ENCODE data around the gene MAK. TPM values are rescaled to one million over a fixed set of nuclear protein-coding genes. Genes with fewer than 3 reads are reported as not detected.
"Not testable (repeated sequence)": the region's sequence is repeated elsewhere in the genome, so short reads cannot be mapped to it uniquely, and the experiment has no call there.

MAK gene
- total RNA-seq, 2 experiments from 2014 or later: 0.27 to 0.32 TPM

DNA sequence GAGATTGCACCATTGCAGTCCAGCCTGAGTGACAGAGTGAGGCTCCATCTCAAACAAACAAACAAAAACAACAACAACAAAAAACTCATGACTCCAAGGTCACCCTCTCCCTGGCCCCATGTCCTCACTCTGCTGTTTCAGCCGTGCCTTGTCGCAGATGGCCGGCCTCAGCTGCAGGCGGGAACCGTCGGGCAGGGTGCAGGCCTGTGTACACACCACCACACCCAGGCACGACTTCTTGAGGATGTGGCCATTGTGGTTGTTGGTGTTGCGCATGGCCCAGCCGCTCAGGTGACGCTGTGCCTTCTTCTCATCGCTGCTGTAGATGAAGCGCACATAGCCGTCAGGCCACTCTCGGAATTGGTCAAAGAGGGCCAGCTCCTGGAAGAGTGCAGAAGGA, 38.7 kb upstream of the MAK start:
- CTCF ChIA-PET: no interaction called here
- H3K36me3 Mint-ChIP-seq (ENCODE audit: low read depth): no peaks in the 10 kb centered on the region
- no peak overlapping the region for H3K27ac Mint-ChIP-seq
- TF ChIP-seq CTCF (IDR thresholded peaks at IDR 0.05): no peak
- POLR2A ChIA-PET: interaction anchor here (0.7 kb wide), 1 partner anchor 468 kb away, joined by 3 read pairs; no protein-coding TSS in a partner anchor
- DNase-seq: no peak
- intact Hi-C loops (cut with micrococcal nuclease): no loop called here
- no peaks in the 10 kb centered on the region for H3K9me3 Mint-ChIP-seq
- H3K27me3 Mint-ChIP-seq: peaks cover 25% of the 10 kb centered on the region
- H3K4me3 Mint-ChIP-seq: no peak overlapping the region
- peaks cover 2% of the 10 kb centered on the region for H3K4me1 Mint-ChIP-seq (ENCODE audit: low read depth)
- no peak for ATAC-seq

DNA sequence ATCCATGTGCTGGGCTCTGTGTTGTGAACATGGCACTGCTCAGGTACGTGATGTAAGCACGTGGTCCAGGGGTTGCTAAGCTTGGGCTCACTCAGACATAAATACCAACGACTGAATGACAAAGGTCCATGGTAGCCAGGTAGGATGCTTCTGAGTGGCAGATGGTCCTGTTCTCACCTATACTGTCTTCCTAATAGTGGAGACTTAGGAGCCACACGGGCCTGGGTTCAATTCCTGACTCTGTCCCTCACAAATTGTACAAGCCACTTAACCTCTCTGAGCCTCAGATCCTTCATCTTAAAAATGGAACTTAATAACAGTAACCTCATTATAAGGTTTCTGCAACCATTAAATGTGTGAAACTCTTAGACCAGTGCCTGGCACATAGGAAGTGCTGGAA, 36.7 kb upstream of the MAK start:
- Mint-ChIP-seq H3K27ac (no peak overlapping the region), H3K9me3 (no peaks in the 10 kb centered on the region), H3K4me1 (ENCODE audit: low read depth) (no peaks in the 10 kb centered on the region), H3K4me3 (no peak overlapping the region), H3K27me3 (peaks cover 8% of the 10 kb centered on the region), H3K36me3 (ENCODE audit: low read depth) (no peaks in the 10 kb centered on the region)
- POLR2A ChIA-PET: interaction anchor here (0.6 kb wide), 1 partner anchor 47 kb away, joined by 3 read pairs; no protein-coding TSS in a partner anchor
- ATAC-seq (no peak), DNase-seq (no peak)
- CTCF ChIA-PET: interaction anchor here (1.0 to 1.1 kb wide), 2 partner anchors 12 to 20 kb away, joined by 3 to 4 read pairs; partner anchors contain the start of gene SYCP2L
- no peak for TF ChIP-seq CTCF (IDR thresholded peaks at IDR 0.05)
- intact Hi-C loops (cut with micrococcal nuclease): no loop called here

DNA sequence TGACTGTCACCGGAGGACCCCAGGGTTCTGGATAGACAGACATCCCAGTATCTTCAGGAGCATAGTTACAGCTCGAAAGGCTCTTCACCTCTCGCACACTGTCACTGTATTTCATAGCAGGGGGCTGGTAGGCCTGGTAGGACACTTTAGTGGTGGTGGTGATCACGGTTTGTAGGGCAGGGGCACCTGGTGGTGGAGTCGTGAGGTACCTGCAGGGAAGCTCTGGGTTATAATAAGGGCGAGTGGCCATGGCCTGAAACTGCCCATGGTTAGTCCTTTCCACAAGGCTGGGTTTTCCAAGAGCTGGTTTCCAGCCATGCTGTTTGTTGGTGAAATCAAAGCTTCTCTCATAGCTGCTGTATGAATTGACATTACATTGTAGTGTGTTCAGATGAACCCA, 35.9 kb upstream of the MAK start:
- ChIA-PET POLR2A (no interaction called here), CTCF (no interaction called here)
- no peak for TF ChIP-seq CTCF (IDR thresholded peaks at IDR 0.05)
- Mint-ChIP-seq H3K4me3 (no peak overlapping the region), H3K36me3 (ENCODE audit: low read depth) (no peaks in the 10 kb centered on the region), H3K4me1 (ENCODE audit: low read depth) (no peaks in the 10 kb centered on the region), H3K27ac (no peak overlapping the region), H3K9me3 (no peaks in the 10 kb centered on the region), H3K27me3 (peaks cover 4% of the 10 kb centered on the region)
- ATAC-seq (no peak), DNase-seq (no peak)
- intact Hi-C loops (cut with micrococcal nuclease): no loop called here

DNA sequence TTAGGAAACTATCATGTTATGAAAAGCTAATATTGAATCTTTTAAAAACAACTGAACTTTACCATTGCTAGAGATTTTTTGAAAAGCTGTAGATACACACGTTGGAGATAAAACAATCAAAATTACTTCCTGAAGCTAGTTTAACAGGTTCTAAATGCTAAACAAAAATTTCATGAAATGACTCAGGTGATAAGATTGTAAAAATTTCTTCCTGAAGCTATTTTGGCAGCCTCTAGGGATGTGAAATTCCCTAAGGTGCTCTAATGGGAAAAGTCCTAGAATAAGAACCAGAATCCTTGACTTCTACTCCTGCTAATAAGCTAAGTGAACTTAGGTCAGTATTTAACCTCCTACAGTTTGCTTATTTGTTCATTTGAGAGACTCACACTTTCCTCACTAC, 35.0 kb upstream of the MAK start:
- Mint-ChIP-seq H3K9me3 (no peaks in the 10 kb centered on the region), H3K4me1 (ENCODE audit: low read depth) (no peaks in the 10 kb centered on the region), H3K27me3 (peaks cover 4% of the 10 kb centered on the region), H3K36me3 (ENCODE audit: low read depth) (no peaks in the 10 kb centered on the region), H3K4me3 (no peak overlapping the region), H3K27ac (no peak overlapping the region)
- DNase-seq (no peak), ATAC-seq (no peak)
- intact Hi-C loops (cut with micrococcal nuclease): no loop called here
- CTCF ChIA-PET: no interaction called here
- POLR2A ChIA-PET: no interaction called here
- TF ChIP-seq CTCF (IDR thresholded peaks at IDR 0.05): no peak

- ChIA-PET POLR2A (no interaction called here), CTCF (interaction anchor here (1.2 kb wide), 1 partner anchor 19 kb away, joined by 4 read pairs; the partner anchor contains the start of gene SYCP2L)
- no peak for TF ChIP-seq CTCF (IDR thresholded peaks at IDR 0.05)
- no peak for ATAC-seq
- H3K27ac Mint-ChIP-seq: no peak overlapping the region
- no peaks in the 10 kb centered on the region for H3K9me3 Mint-ChIP-seq
- intact Hi-C loops (cut with micrococcal nuclease): no loop called here
- H3K36me3 Mint-ChIP-seq (ENCODE audit: low read depth): no peaks in the 10 kb centered on the region
- no peak for DNase-seq
- no peak overlapping the region for H3K4me3 Mint-ChIP-seq
- no peaks in the 10 kb centered on the region for H3K27me3 Mint-ChIP-seq
- no peaks in the 10 kb centered on the region for H3K4me1 Mint-ChIP-seq (ENCODE audit: low read depth)
Measured at GRCh38 chr6:10867952-10868351, 29.6 kb upstream of the MAK start.

- intact Hi-C loops (cut with micrococcal nuclease); DNase-seq; ATAC-seq; POLR2A ChIA-PET; H3K27ac Mint-ChIP-seq; H3K36me3 Mint-ChIP-seq (ENCODE audit: low read depth); H3K9me3 Mint-ChIP-seq; CTCF ChIA-PET; H3K4me1 Mint-ChIP-seq (ENCODE audit: low read depth); H3K4me3 Mint-ChIP-seq; H3K27me3 Mint-ChIP-seq: not testable (repeated sequence)
Measured at GRCh38 chr6:10866709-10867108, 28.4 kb upstream of the MAK start.

DNA sequence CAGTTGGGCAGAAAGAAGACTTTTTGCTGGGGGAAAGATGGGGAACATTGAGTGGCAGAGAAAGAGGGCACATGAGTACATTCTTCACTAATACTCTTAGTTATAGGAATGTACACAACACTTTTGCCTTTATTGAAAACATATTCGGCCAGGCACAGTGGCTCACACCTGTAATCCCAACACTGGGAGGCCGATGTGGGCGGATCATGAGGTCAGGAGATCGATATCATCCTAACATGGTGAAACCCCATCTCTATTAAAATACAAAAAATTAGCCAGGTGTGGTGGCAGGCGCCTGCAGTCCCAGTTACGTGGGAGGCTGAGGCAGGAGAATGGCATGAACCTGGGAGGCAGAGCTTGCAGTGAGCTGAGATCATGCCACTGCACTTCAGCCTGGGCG, 24.7 kb upstream of the MAK start:
- H3K4me3 Mint-ChIP-seq; H3K4me1 Mint-ChIP-seq (ENCODE audit: low read depth); H3K27ac Mint-ChIP-seq; intact Hi-C loops (cut with micrococcal nuclease); DNase-seq; H3K9me3 Mint-ChIP-seq; CTCF ChIA-PET; H3K36me3 Mint-ChIP-seq (ENCODE audit: low read depth); H3K27me3 Mint-ChIP-seq; ATAC-seq: not testable (repeated sequence)
- POLR2A ChIA-PET: interaction anchor here (0.6 kb wide), 1 partner anchor 1794 kb away, joined by 3 read pairs; no protein-coding TSS in a partner anchor
